PC-9 (cell line): ENCODE data around the gene COL4A2. TPM values are rescaled to one million over a fixed set of nuclear protein-coding genes. Genes with fewer than 3 reads are reported as not detected.
A peak's percentile ranks its signal among the peaks of the same experiment; 100 is the strongest.

Experiments used
- BruUV-seq: library from RNA; stranded (reverse); fragments of 400-500 nt; replicated peaks from 2 replicates; lab custom pipeline; 2021; lab: Mats Ljungman, UMichigan
- CTCF ChIA-PET: fragments of 300-600 bp; sonication (Branson Sonifier 250); formaldehyde crosslinking; loops from one replicate; lab custom pipeline; 2022; ENCODE audit warnings: antibody characterized with exemption; lab: Charles Lee
- POLR2A ChIA-PET: fragments of 300-600 bp; sonication (Branson Sonifier 250); formaldehyde crosslinking; loops from one replicate; lab custom pipeline; 2022; ENCODE audit warnings: antibody characterized with exemption; ENCODE audit not compliant: unreplicated experiment; lab: Charles Lee
- DNase-seq, 2 experiments: peaks; one replicate each; pipeline versions ENCODE4 v3.0.0 to v3.0.0-alpha.2; 2015 to 2022; ENCODE audit warnings: mixed read lengths in 1 of 2
- H2AFZ ChIP-seq: fragments of 200-600 bp; sonication (generic); 2 replicates; pipeline ENCODE4 v1.8.1; 2017; ENCODE audit warnings: antibody characterized with exemption
- H3F3A ChIP-seq: fragments of 200-600 bp; sonication (generic); 2 replicates; pipeline ENCODE4 v1.8.1; 2017; ENCODE audit warnings: antibody characterized with exemption, mild to moderate bottlenecking, low read depth; ENCODE audit not compliant: insufficient read depth
- H3K27ac ChIP-seq: fragments of 200-600 bp; sonication (generic); 2 replicates; pipeline ENCODE4 v1.6.1; 2016; ENCODE audit warnings: mixed run types
- H3K27me3 ChIP-seq: fragments of 200-600 bp; sonication (generic); 2 replicates; pipeline ENCODE4 v1.6.1; 2016; ENCODE audit warnings: low read depth, mixed run types; ENCODE audit not compliant: insufficient read depth
- H3K36me3 ChIP-seq: fragments of 200-600 bp; sonication (generic); 2 replicates; pipeline ENCODE4 v1.6.1; 2016; ENCODE audit warnings: low read depth, mixed run types
- H3K4me1 ChIP-seq: fragments of 200-600 bp; sonication (generic); replicated peaks from 2 replicates; pipeline ENCODE4 v1.6.1; 2016; ENCODE audit warnings: mixed run types; ENCODE audit not compliant: insufficient read depth
- H3K4me2 ChIP-seq: fragments of 200-600 bp; sonication (generic); 2 replicates; pipeline ENCODE4 v1.6.1; 2017; ENCODE audit warnings: mixed run types
- H3K4me3 ChIP-seq: fragments of 200-600 bp; sonication (generic); 2 replicates; pipeline ENCODE4 v1.6.1; 2016; ENCODE audit warnings: mixed run types
- H3K79me2 ChIP-seq: fragments of 200-600 bp; sonication (generic); 2 replicates; pipeline ENCODE4 v1.6.1; 2017; ENCODE audit warnings: low read depth, mixed run types
- H3K9me2 ChIP-seq: fragments of 200-600 bp; sonication (generic); 2 replicates; pipeline ENCODE4 v1.8.1; 2017; ENCODE audit warnings: mild to moderate bottlenecking; ENCODE audit not compliant: insufficient read depth
- H3K9me3 ChIP-seq: fragments of 200-600 bp; sonication (generic); 2 replicates; pipeline ENCODE4 v1.8.1; 2016; ENCODE audit warnings: low read depth; ENCODE audit not compliant: insufficient read depth
- H4K20me1 ChIP-seq: fragments of 200-600 bp; sonication (generic); 2 replicates; pipeline ENCODE4 v1.8.1; 2017; ENCODE audit not compliant: insufficient read depth
- EZH2 ChIP-seq: fragments of 200-600 bp; sonication (generic); IDR thresholded peaks from 2 replicates; pipeline ENCODE4 v1.8.0; 2017; ENCODE audit warnings: antibody characterized with exemption, low read depth
- intact Hi-C: fragments of 100-400 bp; cut with micrococcal nuclease; formaldehyde crosslinking; loops from one replicate; pipeline ENCODE4 v1.10.0; 2022; ENCODE audit not compliant: unreplicated experiment
- total RNA-seq: library from RNA; stranded (reverse); gene quantifications from 2 replicates; pipeline ENCODE4 v1.2.3, GENCODE V29; 2021
- TF ChIP-seq, protein P1 (sequence below): fragments of 200-600 bp; sonication (generic); conservative IDR thresholded peaks from 2 replicates; pipeline ENCODE4 v1.6.1; 2017; ENCODE audit warnings: mixed run types, antibody characterized with exemption, mild to moderate bottlenecking, moderate library complexity

Gene COL4A2
- total RNA-seq, 1 experiment from 2014 or later: 1.2 TPM

DNA sequence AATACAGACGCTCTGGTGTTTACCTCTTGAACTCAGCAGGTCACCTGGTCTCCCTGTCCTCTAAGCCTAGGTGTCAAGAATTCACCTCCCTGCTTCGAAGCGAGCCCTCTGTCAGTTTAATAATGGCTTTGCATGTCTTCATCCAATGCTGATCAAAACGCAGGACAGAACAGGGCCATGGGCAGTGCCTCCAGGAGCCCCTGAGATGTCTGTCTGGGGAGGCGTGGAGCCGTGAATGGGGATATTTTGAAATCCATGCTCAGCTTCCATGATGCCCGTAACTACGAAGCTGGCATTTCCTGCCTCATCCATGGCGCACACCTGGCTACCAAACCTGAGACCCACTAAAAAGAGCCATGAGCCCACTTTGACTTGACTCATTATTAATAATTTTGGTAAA is 140.7 kb downstream of the COL4A2 start:
- H3F3A ChIP-seq: peaks cover 26% of the 10 kb centered on the region
- H3K4me2 ChIP-seq: peak overlapping the region; percentile 66
- H3K9me2 ChIP-seq: no peaks in the 10 kb centered on the region
- intact Hi-C loops: loop anchor here (1.0 to 10.0 kb wide), 8 partner anchors 36 to 1533 kb away; partner anchors contain the start of genes ANKRD10 and IRS2
- no peaks in the 10 kb centered on the region for H3K27me3 ChIP-seq
- no peaks in the 10 kb centered on the region for H3K36me3 ChIP-seq
- CTCF ChIA-PET: interaction anchor here (0.5 to 0.7 kb wide), 3 partner anchors 200 to 1418 kb away, joined by 3 to 5 read pairs (median 3); no protein-coding TSS in a partner anchor
- no TSS peak for BruUV-seq
- H3K4me1 ChIP-seq: peaks cover 74% of the 10 kb centered on the region
- no peaks in the 10 kb centered on the region for H4K20me1 ChIP-seq
- no peak for DNase-seq
- H3K4me3 ChIP-seq: no peak overlapping the region
- no peaks in the 10 kb centered on the region for H3K9me3 ChIP-seq
- POLR2A ChIA-PET: interaction anchor here (0.7 kb wide), 1 partner anchor 60 kb away, joined by 8 read pairs; no protein-coding TSS in a partner anchor
- peak overlapping the region; percentile 76 for H3K27ac ChIP-seq
- no peak overlapping the region; the same call in 1 of the 2 replicates for H2AFZ ChIP-seq
- H3K79me2 ChIP-seq: no peaks in the 10 kb centered on the region
- TF ChIP-seq EZH2: no peak
- TF ChIP-seq, protein P1, sequence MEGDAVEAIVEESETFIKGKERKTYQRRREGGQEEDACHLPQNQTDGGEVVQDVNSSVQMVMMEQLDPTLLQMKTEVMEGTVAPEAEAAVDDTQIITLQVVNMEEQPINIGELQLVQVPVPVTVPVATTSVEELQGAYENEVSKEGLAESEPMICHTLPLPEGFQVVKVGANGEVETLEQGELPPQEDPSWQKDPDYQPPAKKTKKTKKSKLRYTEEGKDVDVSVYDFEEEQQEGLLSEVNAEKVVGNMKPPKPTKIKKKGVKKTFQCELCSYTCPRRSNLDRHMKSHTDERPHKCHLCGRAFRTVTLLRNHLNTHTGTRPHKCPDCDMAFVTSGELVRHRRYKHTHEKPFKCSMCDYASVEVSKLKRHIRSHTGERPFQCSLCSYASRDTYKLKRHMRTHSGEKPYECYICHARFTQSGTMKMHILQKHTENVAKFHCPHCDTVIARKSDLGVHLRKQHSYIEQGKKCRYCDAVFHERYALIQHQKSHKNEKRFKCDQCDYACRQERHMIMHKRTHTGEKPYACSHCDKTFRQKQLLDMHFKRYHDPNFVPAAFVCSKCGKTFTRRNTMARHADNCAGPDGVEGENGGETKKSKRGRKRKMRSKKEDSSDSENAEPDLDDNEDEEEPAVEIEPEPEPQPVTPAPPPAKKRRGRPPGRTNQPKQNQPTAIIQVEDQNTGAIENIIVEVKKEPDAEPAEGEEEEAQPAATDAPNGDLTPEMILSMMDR: no peak

DNA sequence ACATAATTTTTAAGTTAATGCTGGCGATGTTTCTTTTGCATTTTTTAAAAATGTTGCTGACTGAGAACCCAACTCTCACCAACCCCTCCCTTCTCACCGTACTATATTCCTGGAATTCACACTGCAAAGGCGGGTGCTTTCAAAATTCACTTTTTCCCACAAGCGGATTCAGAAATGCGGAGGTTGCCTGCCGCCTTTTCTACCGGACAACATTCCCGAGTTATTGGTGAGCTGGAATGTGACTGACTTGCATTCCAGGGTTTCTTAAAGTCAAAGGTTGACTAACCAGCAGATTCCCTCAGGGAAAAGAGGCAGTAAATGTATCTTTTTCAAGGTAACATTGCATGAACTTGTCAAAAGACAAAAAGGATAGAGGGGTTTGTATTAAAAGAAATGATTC is 141.1 kb downstream of the COL4A2 start:
- no peaks in the 10 kb centered on the region for H3K79me2 ChIP-seq
- H3K27me3 ChIP-seq: no peaks in the 10 kb centered on the region
- no peak for TF ChIP-seq EZH2
- DNase-seq: peak; percentile 80 to 96
- intact Hi-C loops: loop anchor here (1.0 to 10.0 kb wide), 8 partner anchors 36 to 1533 kb away; partner anchors contain the start of genes ANKRD10 and IRS2
- no TSS peak for BruUV-seq
- H3K4me1 ChIP-seq: peaks cover 74% of the 10 kb centered on the region
- H3K9me3 ChIP-seq: no peaks in the 10 kb centered on the region
- H2AFZ ChIP-seq: no peak overlapping the region; the same call in 1 of the 2 replicates
- ChIA-PET POLR2A (interaction anchor here (0.6 to 0.7 kb wide), 2 partner anchors 60 to 113 kb away, joined by 7 to 8 read pairs; partner anchors contain the start of gene RAB20), CTCF (interaction anchor here (0.6 to 0.7 kb wide), 3 partner anchors 201 to 1418 kb away, joined by 3 to 5 read pairs (median 3); partner anchors contain the start of gene ANKRD10)
- H3F3A ChIP-seq: peaks cover 22% of the 10 kb centered on the region; the same call in 1 of the 2 replicates
- peak overlapping the region; percentile 76 for H3K27ac ChIP-seq
- no peaks in the 10 kb centered on the region for H3K9me2 ChIP-seq
- no peaks in the 10 kb centered on the region for H4K20me1 ChIP-seq
- H3K36me3 ChIP-seq: no peaks in the 10 kb centered on the region
- H3K4me2 ChIP-seq: peak overlapping the region; percentile 66
- H3K4me3 ChIP-seq: no peak overlapping the region

DNA sequence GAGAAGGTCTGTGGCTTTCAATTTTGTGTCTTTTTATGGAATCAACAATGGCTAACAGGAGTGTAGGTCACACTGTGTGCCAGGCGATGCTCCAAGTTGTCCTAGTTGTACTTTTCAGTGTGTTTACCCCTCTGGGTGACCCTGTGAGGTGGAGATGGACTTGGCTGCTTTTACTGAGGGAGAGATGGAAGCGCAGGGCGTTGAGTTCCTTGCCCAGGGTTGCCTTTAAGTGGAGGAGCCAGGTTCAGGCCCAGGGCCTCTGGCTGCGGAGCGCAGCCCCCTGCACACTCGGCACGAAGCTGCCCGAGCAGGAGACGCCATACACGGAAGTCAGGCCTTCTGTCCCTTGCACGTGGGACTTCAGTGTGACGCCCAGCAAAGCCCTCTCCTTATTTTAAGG is 141.6 kb downstream of the COL4A2 start:
- Histone ChIP-seq H3K4me2 (peak overlapping the region; percentile 66), H2AFZ (no peak overlapping the region), H3K27ac (peak overlapping the region; percentile 76), H4K20me1 (no peaks in the 10 kb centered on the region), H3K36me3 (no peaks in the 10 kb centered on the region), H3K4me3 (no peak overlapping the region), H3K9me2 (no peaks in the 10 kb centered on the region), H3K27me3 (no peaks in the 10 kb centered on the region), H3K79me2 (no peaks in the 10 kb centered on the region), H3K9me3 (no peaks in the 10 kb centered on the region), H3K4me1 (peaks cover 74% of the 10 kb centered on the region), H3F3A (peaks cover 22% of the 10 kb centered on the region; the same call in 1 of the 2 replicates)
- BruUV-seq: no TSS peak
- ChIA-PET POLR2A (interaction anchor here (0.6 to 0.7 kb wide), 2 partner anchors 60 to 113 kb away, joined by 7 to 8 read pairs; partner anchors contain the start of gene RAB20), CTCF (interaction anchor here (0.6 to 0.7 kb wide), 2 partner anchors 201 to 467 kb away, joined by 3 to 5 read pairs; partner anchors contain the start of gene ANKRD10)
- DNase-seq: no peak
- TF ChIP-seq, protein P1: no peak
- no peak for TF ChIP-seq EZH2
- intact Hi-C loops: loop anchor here (1.0 to 10.0 kb wide), 8 partner anchors 36 to 1534 kb away; partner anchors contain the start of genes ANKRD10 and IRS2
